Lower leg skin (tissue), 3 donors: ENCODE data around the gene RTP5.

Experiments
- CTCF ChIP-seq, 3 donors: fragments of 450-650 bp; IDR thresholded peaks; one replicate each; pipeline ENCODE4 v1.5.1; 2016; ENCODE audit warnings: antibody characterized with exemption in 3 of 3, mild to moderate bottlenecking in 3 of 3, moderate library complexity in 2 of 3
- POLR2A ChIP-seq, 2 donors: fragments of 450-650 bp; IDR thresholded peaks; one replicate each; pipeline ENCODE4 v1.6.1; 2016 to 2017; ENCODE audit warnings: antibody characterized with exemption in 2 of 2, mild to moderate bottlenecking in 1 of 2, moderate library complexity in 1 of 2

GRCh38 chr2:241885291-241885945 lies 15.9 kb downstream of the RTP5 start:
- TF ChIP-seq POLR2A (IDR thresholded peaks at IDR 0.05) (no peak), CTCF (IDR thresholded peaks at IDR 0.05) (no peak)
